Mesothelial cell of epicardium (in vitro differentiated cells): ENCODE data around the gene RAX2. TPM values are rescaled to one million over a fixed set of nuclear protein-coding genes. Genes with fewer than 3 reads are reported as not detected.

Experiments used
- DNase-seq, 2 experiments: peaks; one replicate each; pipeline ENCODE4 v3.0.0; 2021; ENCODE audit warnings: low spot score in 2 of 2; ENCODE audit not compliant: unreplicated experiment in 2 of 2
- H3K27ac Mint-ChIP-seq: 2 replicates; pipeline ENCODE4 v1.8.0; 2021; ENCODE audit warnings: mixed read lengths
- H3K27me3 Mint-ChIP-seq: 2 replicates; pipeline ENCODE4 v1.8.0; 2021; ENCODE audit warnings: low read depth, mixed read lengths
- H3K36me3 Mint-ChIP-seq: 2 replicates; pipeline ENCODE4 v1.8.0; 2021; ENCODE audit warnings: mixed read lengths
- H3K4me1 Mint-ChIP-seq: 2 replicates; pipeline ENCODE4 v1.8.0; 2021; ENCODE audit warnings: mixed read lengths
- H3K4me3 Mint-ChIP-seq: 2 replicates; pipeline ENCODE4 v1.8.0; 2021; ENCODE audit warnings: mild to moderate bottlenecking, moderate library complexity, mixed read lengths
- H3K9me3 Mint-ChIP-seq: 2 replicates; pipeline ENCODE4 v1.8.0; 2021; ENCODE audit warnings: mixed read lengths
- total RNA-seq: library from RNA; stranded (reverse); gene quantifications from 3 replicates; pipeline ENCODE4 v1.2.1, GENCODE V29; 2021
- TF ChIP-seq, protein P1 (sequence below): fragments of 200-600 bp; sonication (generic); IDR thresholded peaks from one replicate; pipeline ENCODE4 v1.5.0; 2021; ENCODE audit warnings: antibody characterized with exemption; ENCODE audit not compliant: unreplicated experiment

Gene RAX2
- total RNA-seq, 1 donor from 2014 or later, result not detected

DNA sequence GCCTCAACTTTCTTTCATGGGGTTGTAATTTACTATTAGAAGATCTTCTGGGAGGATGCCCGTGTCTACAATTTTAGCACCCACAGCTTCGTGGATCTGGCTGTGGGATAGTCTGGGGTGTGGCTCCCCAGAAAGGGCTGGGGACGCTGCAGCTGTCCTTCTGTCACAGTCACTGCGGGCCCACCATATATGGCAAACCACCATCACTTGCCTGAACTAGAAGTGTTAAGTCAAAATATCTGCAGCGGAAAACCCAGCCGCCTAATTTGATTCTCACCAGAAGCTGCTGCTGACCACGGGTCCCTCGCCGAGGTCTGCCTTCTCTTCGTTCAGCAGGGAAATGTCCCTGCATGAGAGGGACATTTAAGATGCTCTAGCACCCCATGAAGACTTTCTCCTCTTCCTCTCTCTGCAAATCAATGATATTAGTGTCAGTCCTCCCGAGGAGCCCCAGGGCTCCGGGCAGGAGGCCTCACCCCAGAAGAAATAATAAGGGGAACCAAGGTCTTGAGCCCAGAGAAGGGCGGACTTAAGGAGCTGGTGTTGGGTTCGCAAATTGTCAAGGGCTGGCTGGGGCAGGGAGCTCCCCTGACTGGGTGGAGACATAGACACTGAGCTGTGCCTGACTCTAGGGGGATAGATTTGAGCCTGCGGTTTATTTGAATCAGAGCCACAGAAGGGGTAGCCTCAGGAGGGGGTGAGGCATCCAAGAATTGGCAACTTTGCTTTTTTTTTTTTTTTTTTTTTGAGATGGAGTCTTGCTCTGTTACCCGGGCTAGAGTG, 17.2 kb upstream of the RAX2 start:
- Mint-ChIP-seq H3K36me3 (no peaks in the 10 kb centered on the region), H3K27ac (no peak overlapping the region), H3K9me3 (peaks cover 4% of the 10 kb centered on the region), H3K4me3 (no peak overlapping the region), H3K4me1 (peaks cover 2% of the 10 kb centered on the region), H3K27me3 (peaks cover 68% of the 10 kb centered on the region)
- DNase-seq, result no peak
- TF ChIP-seq, protein P1, sequence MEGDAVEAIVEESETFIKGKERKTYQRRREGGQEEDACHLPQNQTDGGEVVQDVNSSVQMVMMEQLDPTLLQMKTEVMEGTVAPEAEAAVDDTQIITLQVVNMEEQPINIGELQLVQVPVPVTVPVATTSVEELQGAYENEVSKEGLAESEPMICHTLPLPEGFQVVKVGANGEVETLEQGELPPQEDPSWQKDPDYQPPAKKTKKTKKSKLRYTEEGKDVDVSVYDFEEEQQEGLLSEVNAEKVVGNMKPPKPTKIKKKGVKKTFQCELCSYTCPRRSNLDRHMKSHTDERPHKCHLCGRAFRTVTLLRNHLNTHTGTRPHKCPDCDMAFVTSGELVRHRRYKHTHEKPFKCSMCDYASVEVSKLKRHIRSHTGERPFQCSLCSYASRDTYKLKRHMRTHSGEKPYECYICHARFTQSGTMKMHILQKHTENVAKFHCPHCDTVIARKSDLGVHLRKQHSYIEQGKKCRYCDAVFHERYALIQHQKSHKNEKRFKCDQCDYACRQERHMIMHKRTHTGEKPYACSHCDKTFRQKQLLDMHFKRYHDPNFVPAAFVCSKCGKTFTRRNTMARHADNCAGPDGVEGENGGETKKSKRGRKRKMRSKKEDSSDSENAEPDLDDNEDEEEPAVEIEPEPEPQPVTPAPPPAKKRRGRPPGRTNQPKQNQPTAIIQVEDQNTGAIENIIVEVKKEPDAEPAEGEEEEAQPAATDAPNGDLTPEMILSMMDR, result no peak

DNA sequence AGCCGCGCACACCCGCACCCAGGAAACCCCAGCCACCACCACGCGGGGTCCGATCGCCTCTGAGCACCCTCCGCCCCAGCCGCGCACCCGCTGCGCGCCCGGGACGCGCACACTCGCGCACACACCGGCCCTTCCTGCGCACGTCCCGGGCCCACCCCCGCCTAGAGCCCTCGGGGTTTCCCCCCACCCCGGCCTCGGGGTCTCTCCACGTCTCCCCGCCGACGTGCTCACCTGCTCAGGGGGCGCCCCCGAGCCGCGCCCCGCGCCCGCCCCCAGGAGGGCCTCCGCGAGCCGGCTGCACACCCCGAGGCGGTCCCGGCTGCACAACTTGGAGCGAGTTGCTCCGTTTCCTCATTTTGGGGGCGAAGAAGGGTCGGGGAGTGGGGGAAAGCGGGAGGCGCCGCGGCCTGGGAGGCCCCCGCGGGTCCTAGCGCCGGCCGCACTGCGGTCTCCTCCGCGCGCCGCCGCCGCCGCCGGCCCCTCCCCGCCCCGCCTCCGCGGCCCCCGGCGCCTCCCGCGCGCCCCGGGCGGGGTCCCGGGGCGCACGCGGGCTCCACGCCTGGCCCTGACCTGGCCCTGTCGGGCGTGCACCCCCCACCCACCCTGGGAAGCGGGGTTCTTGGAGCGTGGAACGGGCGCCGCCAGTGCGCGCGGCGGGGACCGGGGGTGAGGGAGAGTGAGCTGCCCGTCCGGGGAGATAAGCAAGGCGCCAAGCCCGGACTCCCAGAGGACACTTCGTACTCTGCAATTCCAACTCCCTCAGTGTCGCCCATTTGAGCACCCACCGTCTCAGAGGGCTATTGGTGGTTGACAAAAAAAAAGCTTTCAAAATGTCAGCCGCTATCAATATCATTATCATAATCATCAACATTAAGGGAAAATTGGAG, 14.2 kb upstream of the RAX2 start, which contains the start of gene MATK:
Gene MATK (minus strand): TSS at position 444 of the 887 bp plus-strand sequence. CDS start 1,246 bp downstream, outside the sequence.
- no peak for DNase-seq
- peaks cover 74% of the 10 kb centered on the region for H3K27me3 Mint-ChIP-seq
- H3K4me1 Mint-ChIP-seq, result peaks cover 2% of the 10 kb centered on the region
- H3K27ac Mint-ChIP-seq, result no peak within 1 kb of the TSS
- TF ChIP-seq, protein P1, result no peak
- H3K36me3 Mint-ChIP-seq, result peaks cover 12% of the 10 kb centered on the region
- peak within 1 kb of the TSS; percentile 60 for H3K4me3 Mint-ChIP-seq
- peaks cover 12% of the 10 kb centered on the region for H3K9me3 Mint-ChIP-seq

DNA sequence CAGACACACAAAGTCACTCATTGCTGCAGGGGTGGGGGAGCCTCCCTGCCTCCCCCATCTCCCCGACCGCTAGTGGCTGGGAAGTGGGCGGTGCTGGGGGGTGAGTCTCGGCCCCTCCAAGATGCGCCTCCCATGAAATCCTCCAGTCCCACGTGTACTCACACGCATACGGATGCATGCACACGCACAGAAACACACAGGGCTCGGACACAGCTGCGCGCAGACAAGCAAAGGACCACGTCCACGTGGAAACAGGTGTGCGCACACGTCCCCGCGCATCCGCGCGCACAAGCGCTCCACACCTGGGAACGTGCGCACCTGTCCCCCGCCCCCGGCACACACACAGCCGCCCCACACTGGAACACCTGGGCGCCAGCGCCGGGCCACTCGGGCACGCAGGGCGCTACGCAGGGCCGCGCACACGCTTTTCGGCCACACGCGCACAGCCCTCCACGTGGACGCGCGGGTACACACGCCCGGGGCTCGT, 13.5 kb upstream of the RAX2 start:
- H3K9me3 Mint-ChIP-seq, result peaks cover 16% of the 10 kb centered on the region
- H3K27ac Mint-ChIP-seq, result no peak overlapping the region
- peaks cover 70% of the 10 kb centered on the region for H3K27me3 Mint-ChIP-seq
- no peak for DNase-seq
- peak overlapping the region; percentile 60 for H3K4me3 Mint-ChIP-seq
- TF ChIP-seq, protein P1, result no peak
- H3K36me3 Mint-ChIP-seq, result peaks cover 12% of the 10 kb centered on the region
- H3K4me1 Mint-ChIP-seq, result peaks cover 2% of the 10 kb centered on the region

- TF ChIP-seq, protein P1, result no peak
- peak overlapping the region; percentile 60 for H3K4me3 Mint-ChIP-seq
- DNase-seq, result no peak
- peaks cover 2% of the 10 kb centered on the region for H3K4me1 Mint-ChIP-seq
- peaks cover 16% of the 10 kb centered on the region for H3K9me3 Mint-ChIP-seq
- H3K36me3 Mint-ChIP-seq, result peaks cover 12% of the 10 kb centered on the region
- no peak overlapping the region for H3K27ac Mint-ChIP-seq
- peaks cover 64% of the 10 kb centered on the region for H3K27me3 Mint-ChIP-seq
These were observed 12.8 kb upstream of the RAX2 start for GRCh38 chr19:3784607-3785450.
